Fibroblast of lung (primary cell): ENCODE data around the gene MTRF1. TPM values are rescaled to one million over a fixed set of nuclear protein-coding genes. Genes with fewer than 3 reads are reported as not detected.

Source experiments
- DNase-seq, 2 donors: peaks; one replicate each; pipeline versions ENCODE4 v3.0.0 to v3.0.0-alpha.2; 2010; ENCODE audit warnings: low read depth in 2 of 2
- H2AFZ ChIP-seq: 2 replicates; pipeline ENCODE4 v1.5.1; 2012; ENCODE audit warnings: low read length, control low read depth, inconsistent platforms
- H3K27ac ChIP-seq: 2 replicates; pipeline ENCODE4 v1.5.1; 2011; ENCODE audit warnings: low read length, control low read depth; ENCODE audit not compliant: insufficient read depth
- H3K27me3 ChIP-seq: 2 replicates; pipeline ENCODE4 v1.5.1; 2011; ENCODE audit warnings: mild to moderate bottlenecking, low read length; ENCODE audit not compliant: control insufficient read depth, insufficient read depth
- H3K36me3 ChIP-seq: 2 replicates; pipeline ENCODE4 v1.5.1; 2011; ENCODE audit warnings: low read length; ENCODE audit not compliant: control insufficient read depth, insufficient read depth
- H3K4me1 ChIP-seq: 2 replicates; pipeline ENCODE4 v1.5.1; 2011; ENCODE audit warnings: low read length; ENCODE audit not compliant: control insufficient read depth, insufficient read depth; ENCODE audit errors: extremely low read depth
- H3K4me2 ChIP-seq: 2 replicates; pipeline ENCODE4 v1.5.1; 2011; ENCODE audit warnings: low read length, control low read depth; ENCODE audit not compliant: insufficient read depth; ENCODE audit errors: extremely low read depth
- H3K4me3 ChIP-seq, 4 experiments: fragments of 200-600 bp in 1 of 4; sonication (generic) in 1 of 4; replicated peaks in 1 of 4; 2 replicates each; pipeline ENCODE4 v1.5.1; 2011 to 2016; ENCODE audit warnings: low read length in 4 of 4, low read depth in 3 of 4, mild to moderate bottlenecking in 3 of 4, control low read depth in 2 of 4, inconsistent platforms in 1 of 4, mixed read lengths in 1 of 4; ENCODE audit not compliant: insufficient read depth in 1 of 4; ENCODE audit errors: control extremely low read depth in 1 of 4
- H3K79me2 ChIP-seq: 2 replicates; pipeline ENCODE4 v1.5.1; 2012; ENCODE audit warnings: mild to moderate bottlenecking, low read length, inconsistent platforms; ENCODE audit not compliant: control insufficient read depth, insufficient read depth
- H3K9ac ChIP-seq: 2 replicates; pipeline ENCODE4 v1.5.1; 2011; ENCODE audit warnings: mild to moderate bottlenecking, low read length, control low read depth; ENCODE audit not compliant: insufficient read depth
- H3K9me3 ChIP-seq: 2 replicates; pipeline ENCODE4 v1.5.1; 2012; ENCODE audit warnings: low read depth, low read length; ENCODE audit not compliant: control insufficient read depth, insufficient read depth
- H4K20me1 ChIP-seq: 2 replicates; pipeline ENCODE4 v1.5.1; 2011; ENCODE audit warnings: low read length; ENCODE audit not compliant: control insufficient read depth, insufficient read depth; ENCODE audit errors: extremely low read depth
- CTCF ChIP-seq, 2 donors: IDR thresholded peaks in 1 of 2; conservative IDR thresholded peaks in 1 of 2; 1 replicate in 1 of 2; 2 replicates in 1 of 2; pipeline ENCODE4 v1.5.1; 2011 to 2012; ENCODE audit warnings: low read length in 2 of 2, control low read depth in 1 of 2, inconsistent platforms in 1 of 2, low read depth in 1 of 2, mild to moderate bottlenecking in 1 of 2
- EZH2 ChIP-seq: IDR thresholded peaks from 2 replicates; pipeline ENCODE4 v1.5.1; 2012; ENCODE audit warnings: low read length, control low read depth, mild to moderate bottlenecking; ENCODE audit errors: missing control alignments
- polyA plus RNA-seq, 2 donors: library from polyadenylated mRNA; depleted of rRNA in 1 of 2; stranded (reverse) in 1 of 2; unstranded in 1 of 2; fragments of >200 nt; gene quantifications; 2 replicates each; pipeline ENCODE4 v1.2.1, GENCODE V29; 2011 to 2012; ENCODE audit warnings: missing spikeins in 1 of 2
- total RNA-seq: library from RNA; depleted of rRNA; stranded (reverse); fragments of >200 nt; gene quantifications from 2 replicates; pipeline ENCODE4 v1.2.1, GENCODE V29; 2014

The MTRF1 gene
- total and polyA plus RNA-seq, 2 donors (not counting 1 experiment from before 2014, with no cell fraction given) = 11.6 to 13.4 TPM

- DNase-seq = peak; percentile 36 to 61
- no peaks in the 10 kb centered on the region for H3K79me2 ChIP-seq
- H3K4me1 ChIP-seq = peaks cover 9% of the 10 kb centered on the region
- H3K27ac ChIP-seq = no peak overlapping the region
- no peak overlapping the region for H2AFZ ChIP-seq
- H3K4me3 ChIP-seq = no peak overlapping the region
- no peaks in the 10 kb centered on the region for H4K20me1 ChIP-seq
- H3K27me3 ChIP-seq = no peaks in the 10 kb centered on the region
- peak; percentile 77 to 80 for TF ChIP-seq CTCF (conservative IDR thresholded peaks at IDR 0.05 in 1 of 2, IDR thresholded peaks at IDR 0.05 in 1 of 2; ENCODE audit: low read depth in 1 of 2, low read length in 2 of 2)
- no peak for TF ChIP-seq EZH2
- H3K4me2 ChIP-seq = no peak overlapping the region
- H3K9ac ChIP-seq = no peak overlapping the region
- H3K36me3 ChIP-seq = no peaks in the 10 kb centered on the region
- no peaks in the 10 kb centered on the region for H3K9me3 ChIP-seq
These were observed 41.0 kb downstream of the MTRF1 start for GRCh38 chr13:41222259-41222852.

- Histone ChIP-seq H3K9ac (no peak overlapping the region), H3K79me2 (no peaks in the 10 kb centered on the region), H3K27ac (no peak overlapping the region), H4K20me1 (no peaks in the 10 kb centered on the region), H3K9me3 (no peaks in the 10 kb centered on the region), H3K4me3 (no peak overlapping the region), H3K27me3 (no peaks in the 10 kb centered on the region), H3K36me3 (no peaks in the 10 kb centered on the region), H2AFZ (no peak overlapping the region), H3K4me2 (no peak overlapping the region), H3K4me1 (peaks cover 16% of the 10 kb centered on the region)
- DNase-seq = peak in 1 of 2 donors; percentile 22
- TF ChIP-seq EZH2 (no peak), CTCF (conservative IDR thresholded peaks at IDR 0.05 in 1 of 2, IDR thresholded peaks at IDR 0.05 in 1 of 2; ENCODE audit: low read depth in 1 of 2, low read length in 2 of 2) (no peak)
These were observed 43.0 kb downstream of the MTRF1 start for GRCh38 chr13:41220401-41220800.

GRCh38 chr13:41216160-41216559, 47.2 kb downstream of the MTRF1 start:
- Histone ChIP-seq H3K4me3 (no peak overlapping the region), H2AFZ (no peak overlapping the region), H3K4me1 (peaks cover 7% of the 10 kb centered on the region), H3K4me2 (peak overlapping the region; percentile 52), H3K79me2 (no peaks in the 10 kb centered on the region), H4K20me1 (no peaks in the 10 kb centered on the region), H3K9ac (no peak overlapping the region), H3K27ac (no peak overlapping the region), H3K36me3 (no peaks in the 10 kb centered on the region), H3K27me3 (no peaks in the 10 kb centered on the region), H3K9me3 (no peaks in the 10 kb centered on the region)
- peak; percentile 68 to 79 for DNase-seq
- TF ChIP-seq EZH2 = no peak
- TF ChIP-seq CTCF (conservative IDR thresholded peaks at IDR 0.05 in 1 of 2, IDR thresholded peaks at IDR 0.05 in 1 of 2; ENCODE audit: low read depth in 1 of 2, low read length in 2 of 2) = no peak
